NB4 (cell line): ENCODE data around the gene CAMKMT.

Source experiments
- DNase-seq: peaks from one replicate; pipeline ENCODE4 v3.0.0; 2010; ENCODE audit warnings: low read depth
- H3K4me3 ChIP-seq: one replicate; pipeline ENCODE4 v1.5.1; 2011; ENCODE audit warnings: mild to moderate bottlenecking, low read depth, low read length, moderate library complexity
- MYC ChIP-seq: IDR thresholded peaks from 2 replicates; pipeline ENCODE4 v1.6.1; 2011; ENCODE audit warnings: low read depth, low read length
- POLR2A ChIP-seq: IDR thresholded peaks from 2 replicates; pipeline ENCODE4 v1.6.1; 2011; ENCODE audit warnings: mild to moderate bottlenecking; ENCODE audit not compliant: insufficient read length; ENCODE audit errors: extremely low read depth
- TF ChIP-seq, protein P1 (sequence below): IDR thresholded peaks from 2 replicates; pipeline ENCODE4 v1.6.1; 2011; ENCODE audit warnings: low read depth, low read length
- TF ChIP-seq, protein P2 (sequence below): IDR thresholded peaks from one replicate; pipeline ENCODE4 v1.5.1; 2012; ENCODE audit warnings: low read depth, low read length

Gene CAMKMT

DNA sequence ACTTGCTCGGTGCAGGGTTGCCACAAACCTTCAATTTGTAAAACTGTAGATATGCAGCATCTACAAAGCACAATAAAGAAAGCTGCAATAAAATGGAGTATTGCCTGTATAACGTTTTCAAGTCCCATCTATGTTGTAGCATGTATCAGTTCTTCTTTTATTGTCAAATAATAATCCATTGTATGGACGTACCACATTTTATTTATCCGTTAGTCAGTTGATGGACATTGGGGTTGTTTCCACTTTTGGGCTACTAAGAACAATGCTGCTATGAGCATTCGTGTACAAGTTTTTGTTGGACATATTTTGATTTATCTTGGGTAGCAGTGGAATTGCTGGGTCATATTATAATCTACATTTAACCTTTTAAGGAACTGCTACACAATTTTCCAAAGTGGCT, 339.1 kb downstream of the CAMKMT start:
- TF ChIP-seq POLR2A (no peak), MYC (no peak)
- TF ChIP-seq, protein P1, sequence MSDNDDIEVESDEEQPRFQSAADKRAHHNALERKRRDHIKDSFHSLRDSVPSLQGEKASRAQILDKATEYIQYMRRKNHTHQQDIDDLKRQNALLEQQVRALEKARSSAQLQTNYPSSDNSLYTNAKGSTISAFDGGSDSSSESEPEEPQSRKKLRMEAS = no peak
- TF ChIP-seq, protein P2, sequence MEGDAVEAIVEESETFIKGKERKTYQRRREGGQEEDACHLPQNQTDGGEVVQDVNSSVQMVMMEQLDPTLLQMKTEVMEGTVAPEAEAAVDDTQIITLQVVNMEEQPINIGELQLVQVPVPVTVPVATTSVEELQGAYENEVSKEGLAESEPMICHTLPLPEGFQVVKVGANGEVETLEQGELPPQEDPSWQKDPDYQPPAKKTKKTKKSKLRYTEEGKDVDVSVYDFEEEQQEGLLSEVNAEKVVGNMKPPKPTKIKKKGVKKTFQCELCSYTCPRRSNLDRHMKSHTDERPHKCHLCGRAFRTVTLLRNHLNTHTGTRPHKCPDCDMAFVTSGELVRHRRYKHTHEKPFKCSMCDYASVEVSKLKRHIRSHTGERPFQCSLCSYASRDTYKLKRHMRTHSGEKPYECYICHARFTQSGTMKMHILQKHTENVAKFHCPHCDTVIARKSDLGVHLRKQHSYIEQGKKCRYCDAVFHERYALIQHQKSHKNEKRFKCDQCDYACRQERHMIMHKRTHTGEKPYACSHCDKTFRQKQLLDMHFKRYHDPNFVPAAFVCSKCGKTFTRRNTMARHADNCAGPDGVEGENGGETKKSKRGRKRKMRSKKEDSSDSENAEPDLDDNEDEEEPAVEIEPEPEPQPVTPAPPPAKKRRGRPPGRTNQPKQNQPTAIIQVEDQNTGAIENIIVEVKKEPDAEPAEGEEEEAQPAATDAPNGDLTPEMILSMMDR = no peak
- H3K4me3 ChIP-seq = no peak overlapping the region

DNA sequence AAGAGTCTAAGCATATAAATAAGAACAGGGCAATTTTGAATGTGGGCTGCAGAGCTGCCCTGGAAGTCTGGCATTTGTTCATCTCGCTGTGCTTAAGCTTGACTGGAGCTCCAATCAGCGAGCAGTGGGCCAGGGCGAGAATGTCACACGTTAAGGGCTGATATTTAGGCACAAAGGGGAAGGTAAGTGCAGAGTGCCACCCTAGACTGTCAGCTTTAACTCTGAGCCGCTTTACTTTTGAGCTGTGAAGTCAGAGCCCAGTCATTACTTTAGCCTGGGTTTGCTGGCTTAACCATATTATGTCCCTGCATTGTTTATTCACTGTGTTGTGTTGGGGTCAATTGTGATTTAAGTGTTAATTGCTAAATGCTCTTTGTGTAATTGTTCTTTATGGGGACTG, 343.6 kb downstream of the CAMKMT start:
- TF ChIP-seq, protein P1 = no peak
- TF ChIP-seq, protein P2 = no peak
- TF ChIP-seq POLR2A (no peak), MYC (no peak)
- H3K4me3 ChIP-seq = no peak overlapping the region
- no peak for DNase-seq

More for the DNA sequence above, 339.1 kb downstream of the CAMKMT start:
- no peak for DNase-seq

DNA sequence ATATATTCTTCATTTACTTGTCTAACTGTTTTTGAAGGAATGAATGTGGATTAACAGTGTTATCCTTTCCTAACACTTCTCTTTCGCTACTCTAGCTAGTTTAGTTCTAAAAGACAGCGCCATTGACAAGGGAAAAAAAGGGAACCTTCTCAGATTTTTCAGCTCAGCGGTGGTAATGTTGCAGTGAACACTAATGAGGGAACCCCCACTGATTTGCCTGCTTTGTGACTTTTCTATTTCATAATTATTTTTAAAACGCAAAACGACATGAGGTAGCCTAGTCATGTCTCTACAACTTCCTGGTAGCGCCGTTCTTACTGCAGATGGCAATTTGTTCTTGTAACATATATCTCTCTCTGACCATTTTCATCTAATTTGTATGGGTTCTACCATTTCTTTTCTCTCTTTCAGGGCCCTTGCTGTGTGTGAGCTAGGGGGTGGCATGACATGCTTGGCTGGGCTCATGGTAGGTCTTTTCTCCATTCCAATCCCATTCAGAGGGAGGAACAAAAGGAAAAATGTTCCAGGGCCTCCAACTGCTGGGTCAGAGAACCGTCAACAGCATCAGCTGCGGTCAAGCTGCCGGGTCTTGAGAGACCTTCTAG, 344.2 kb downstream of the CAMKMT start:
- no peak overlapping the region for H3K4me3 ChIP-seq
- TF ChIP-seq MYC (0 out of 2 replicates have a peak, but pooled peaks have one; percentile 10), POLR2A (no peak)
- peak; percentile 8 for DNase-seq

DNA sequence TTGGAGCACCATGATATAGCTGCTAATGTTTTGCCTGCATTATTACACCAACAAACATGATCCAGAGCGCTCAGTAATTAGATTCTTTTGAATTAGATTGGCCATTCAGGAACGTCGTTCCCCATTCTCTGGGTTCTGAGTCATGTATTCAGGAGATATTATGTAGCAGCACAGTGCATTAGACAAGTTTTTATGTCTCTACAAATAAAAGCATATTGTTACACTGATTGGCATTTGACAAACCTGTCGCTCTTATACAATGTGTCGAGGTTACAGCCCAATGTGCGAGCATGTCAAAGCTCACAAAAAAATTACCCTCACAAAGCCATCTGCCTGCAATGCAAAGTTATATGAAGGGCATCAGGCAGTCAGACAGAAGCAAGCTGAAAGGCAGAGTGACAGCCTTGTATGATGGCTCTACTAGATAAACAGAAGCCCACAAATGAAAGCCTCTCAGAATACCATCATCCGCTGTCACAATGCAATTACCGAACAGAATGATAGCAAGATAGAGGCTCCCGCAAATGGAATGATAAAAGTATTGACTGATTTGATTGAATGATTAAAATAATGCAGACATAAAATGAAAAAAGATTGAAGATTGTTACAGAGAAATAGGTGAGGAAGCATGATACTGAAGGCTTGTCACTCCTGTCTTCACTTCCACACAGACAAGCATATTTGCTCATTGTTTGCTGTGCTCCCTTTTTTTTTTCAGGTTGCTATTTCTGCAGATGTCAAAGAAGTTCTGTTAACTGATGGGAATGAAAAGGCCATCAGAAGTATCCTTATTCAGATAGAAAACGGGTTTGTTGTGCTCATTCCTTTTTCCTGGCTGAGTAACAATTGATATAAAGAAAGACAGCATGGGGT, 345.2 kb downstream of the CAMKMT start:
- DNase-seq = no peak
- no peak for TF ChIP-seq POLR2A
- no peak for TF ChIP-seq MYC
- TF ChIP-seq, protein P1 = no peak
- H3K4me3 ChIP-seq = no peak overlapping the region

DNA sequence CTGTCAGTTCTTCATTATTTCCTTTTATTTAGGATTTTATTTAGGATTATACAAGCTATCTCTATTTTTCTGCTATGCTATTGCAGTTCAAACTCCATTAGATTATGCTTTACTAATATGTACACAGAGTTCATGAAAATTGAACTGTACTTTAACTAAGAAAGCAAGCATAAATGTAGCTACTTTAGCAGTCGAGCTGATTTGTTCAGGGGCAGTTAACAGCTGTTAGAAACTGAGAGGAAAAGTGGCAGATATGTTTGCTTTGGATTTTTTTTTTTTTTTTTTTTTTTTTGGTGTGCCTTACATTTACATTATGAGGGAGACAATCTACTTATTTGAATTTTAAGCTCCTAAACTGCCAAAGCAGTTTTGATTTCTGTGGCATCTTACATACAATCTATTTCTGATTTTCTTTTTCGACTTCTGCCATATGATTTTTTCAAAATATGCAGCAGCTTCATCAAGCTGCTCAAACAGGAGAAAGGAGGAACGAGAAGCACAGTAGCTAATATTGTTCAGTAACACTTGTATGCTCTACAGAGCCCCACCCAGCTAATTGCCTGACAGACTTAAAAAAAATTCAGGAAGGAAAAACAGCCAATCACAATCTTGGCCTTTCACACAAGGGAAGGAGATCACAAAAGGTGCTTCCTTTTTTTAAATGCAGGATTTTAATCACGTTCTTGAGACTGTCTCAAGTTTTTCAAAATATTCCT, 346.4 kb downstream of the CAMKMT start:
- peak; percentile 83 for DNase-seq
- no peak overlapping the region for H3K4me3 ChIP-seq
- no peak for TF ChIP-seq POLR2A
- TF ChIP-seq, protein P2 = no peak

DNA sequence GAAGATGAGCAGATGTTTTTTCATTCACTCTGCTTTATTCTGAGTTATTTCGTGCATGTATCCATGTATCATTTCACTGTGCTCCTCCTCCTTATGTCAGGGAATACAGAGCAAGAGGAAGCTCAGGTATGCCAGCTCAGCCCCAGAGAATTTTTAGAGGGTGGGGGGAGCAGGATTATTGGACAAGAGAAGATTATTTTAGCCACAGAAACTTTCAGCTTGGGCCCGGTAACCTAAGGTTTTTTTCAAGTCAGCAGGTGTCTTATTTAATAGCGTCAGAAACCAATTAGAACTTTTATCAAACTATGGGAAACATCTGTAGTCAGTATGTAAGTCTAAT, 346.9 kb downstream of the CAMKMT start:
- DNase-seq = no peak
- TF ChIP-seq, protein P1 = no peak
- TF ChIP-seq MYC (no peak), POLR2A (no peak)
- H3K4me3 ChIP-seq = no peak overlapping the region

DNA sequence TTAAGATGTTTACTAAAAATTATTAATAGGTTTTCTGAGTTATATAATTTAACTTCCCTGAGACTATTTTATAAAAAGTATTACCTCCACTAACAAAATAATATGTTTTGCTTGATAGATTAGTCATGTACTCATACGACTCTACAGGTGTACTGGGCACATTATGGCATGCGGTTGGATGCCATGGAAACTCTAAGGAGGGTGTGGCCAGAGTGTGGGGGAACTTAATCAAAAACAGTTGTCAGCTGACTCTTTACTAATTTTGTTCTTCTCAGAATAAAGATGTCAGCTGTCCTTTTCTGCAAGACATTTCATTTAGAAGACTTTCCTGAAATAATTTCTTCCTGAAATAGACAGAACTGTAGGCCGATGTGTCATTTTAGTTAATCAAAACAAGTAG, 351.4 kb downstream of the CAMKMT start:
- TF ChIP-seq MYC (no peak), POLR2A (no peak)
- TF ChIP-seq, protein P2 = no peak
- TF ChIP-seq, protein P1 = no peak
- no peak for DNase-seq
- H3K4me3 ChIP-seq = no peak overlapping the region
